GM12865 (cell line): ENCODE data around the gene TMEM208.

Experiments
- DNase-seq: peaks from one replicate; pipeline ENCODE4 v3.0.0; 2010; ENCODE audit warnings: low read depth
- H3K4me3 ChIP-seq: 2 replicates; pipeline ENCODE4 v1.5.1; 2011; ENCODE audit warnings: mild to moderate bottlenecking, low read depth, low read length, control low read depth
- TF ChIP-seq, protein P1 (sequence below): IDR thresholded peaks from 2 replicates; pipeline ENCODE4 v1.5.1; 2011; ENCODE audit warnings: low read length, control low read depth, low read depth, inconsistent platforms; ENCODE audit not compliant: insufficient read depth; ENCODE audit errors: missing control alignments

The TMEM208 gene

DNA sequence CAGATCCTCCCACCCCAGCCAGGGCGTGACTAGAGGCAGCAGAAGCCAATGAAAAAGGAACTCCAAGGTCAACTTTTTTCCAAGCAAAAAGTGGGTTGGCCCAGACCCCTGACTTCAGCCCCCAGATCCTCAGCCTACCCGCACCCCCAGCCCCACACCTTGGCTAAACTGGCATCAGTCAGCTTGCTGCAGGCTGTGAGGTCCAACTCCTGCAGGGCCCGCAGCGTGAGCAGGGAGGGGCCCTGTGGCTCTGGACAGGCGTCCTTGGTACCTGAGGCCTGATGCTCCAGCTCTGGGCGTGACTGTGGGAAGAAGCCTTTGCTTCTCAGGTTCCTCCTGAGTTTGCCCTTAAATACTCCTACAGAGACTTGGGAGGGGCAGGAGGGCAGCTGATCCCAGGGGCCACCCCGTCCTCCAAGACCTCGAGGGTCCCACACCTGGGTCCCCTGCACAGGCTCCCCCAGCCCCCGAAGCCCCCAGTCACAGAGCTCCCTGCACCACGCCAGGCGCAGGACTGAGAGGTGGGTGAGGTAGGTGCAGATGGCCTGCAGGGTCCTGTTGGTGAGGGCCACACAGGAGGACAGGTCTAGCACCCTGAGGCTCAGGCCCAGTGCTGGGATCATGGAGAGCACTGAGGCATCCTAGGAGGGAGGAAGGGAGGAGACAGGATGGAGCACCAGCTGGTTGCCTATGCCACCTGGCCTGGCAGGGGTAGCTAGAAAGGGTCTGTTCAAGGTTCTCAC, 18.6 kb upstream of the TMEM208 start:
- no peak for DNase-seq
- TF ChIP-seq, protein P1, sequence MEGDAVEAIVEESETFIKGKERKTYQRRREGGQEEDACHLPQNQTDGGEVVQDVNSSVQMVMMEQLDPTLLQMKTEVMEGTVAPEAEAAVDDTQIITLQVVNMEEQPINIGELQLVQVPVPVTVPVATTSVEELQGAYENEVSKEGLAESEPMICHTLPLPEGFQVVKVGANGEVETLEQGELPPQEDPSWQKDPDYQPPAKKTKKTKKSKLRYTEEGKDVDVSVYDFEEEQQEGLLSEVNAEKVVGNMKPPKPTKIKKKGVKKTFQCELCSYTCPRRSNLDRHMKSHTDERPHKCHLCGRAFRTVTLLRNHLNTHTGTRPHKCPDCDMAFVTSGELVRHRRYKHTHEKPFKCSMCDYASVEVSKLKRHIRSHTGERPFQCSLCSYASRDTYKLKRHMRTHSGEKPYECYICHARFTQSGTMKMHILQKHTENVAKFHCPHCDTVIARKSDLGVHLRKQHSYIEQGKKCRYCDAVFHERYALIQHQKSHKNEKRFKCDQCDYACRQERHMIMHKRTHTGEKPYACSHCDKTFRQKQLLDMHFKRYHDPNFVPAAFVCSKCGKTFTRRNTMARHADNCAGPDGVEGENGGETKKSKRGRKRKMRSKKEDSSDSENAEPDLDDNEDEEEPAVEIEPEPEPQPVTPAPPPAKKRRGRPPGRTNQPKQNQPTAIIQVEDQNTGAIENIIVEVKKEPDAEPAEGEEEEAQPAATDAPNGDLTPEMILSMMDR: no peak
- H3K4me3 ChIP-seq: no peak overlapping the region

DNA sequence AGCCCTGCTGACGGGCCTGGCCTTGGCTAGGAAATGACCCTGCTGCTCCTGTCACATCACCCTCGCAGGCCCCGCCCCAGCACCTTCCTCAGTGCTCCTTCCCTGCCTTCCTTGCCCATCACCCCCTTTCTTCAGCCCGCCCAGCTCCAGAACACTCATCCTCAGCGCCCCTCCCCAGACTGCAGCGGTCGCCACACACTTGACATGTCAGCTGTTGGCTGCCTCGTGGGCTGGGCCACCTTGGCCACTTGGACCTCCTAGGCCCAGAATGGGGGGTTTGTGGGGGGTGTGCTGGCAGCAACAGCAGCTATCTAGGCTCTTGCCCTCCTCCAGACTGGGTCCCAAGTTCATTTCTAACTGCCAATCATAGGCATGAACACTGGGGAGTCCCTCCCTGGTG, 17.4 kb upstream of the TMEM208 start:
- H3K4me3 ChIP-seq: no peak overlapping the region
- no peak for DNase-seq
- TF ChIP-seq, protein P1: no peak

DNA sequence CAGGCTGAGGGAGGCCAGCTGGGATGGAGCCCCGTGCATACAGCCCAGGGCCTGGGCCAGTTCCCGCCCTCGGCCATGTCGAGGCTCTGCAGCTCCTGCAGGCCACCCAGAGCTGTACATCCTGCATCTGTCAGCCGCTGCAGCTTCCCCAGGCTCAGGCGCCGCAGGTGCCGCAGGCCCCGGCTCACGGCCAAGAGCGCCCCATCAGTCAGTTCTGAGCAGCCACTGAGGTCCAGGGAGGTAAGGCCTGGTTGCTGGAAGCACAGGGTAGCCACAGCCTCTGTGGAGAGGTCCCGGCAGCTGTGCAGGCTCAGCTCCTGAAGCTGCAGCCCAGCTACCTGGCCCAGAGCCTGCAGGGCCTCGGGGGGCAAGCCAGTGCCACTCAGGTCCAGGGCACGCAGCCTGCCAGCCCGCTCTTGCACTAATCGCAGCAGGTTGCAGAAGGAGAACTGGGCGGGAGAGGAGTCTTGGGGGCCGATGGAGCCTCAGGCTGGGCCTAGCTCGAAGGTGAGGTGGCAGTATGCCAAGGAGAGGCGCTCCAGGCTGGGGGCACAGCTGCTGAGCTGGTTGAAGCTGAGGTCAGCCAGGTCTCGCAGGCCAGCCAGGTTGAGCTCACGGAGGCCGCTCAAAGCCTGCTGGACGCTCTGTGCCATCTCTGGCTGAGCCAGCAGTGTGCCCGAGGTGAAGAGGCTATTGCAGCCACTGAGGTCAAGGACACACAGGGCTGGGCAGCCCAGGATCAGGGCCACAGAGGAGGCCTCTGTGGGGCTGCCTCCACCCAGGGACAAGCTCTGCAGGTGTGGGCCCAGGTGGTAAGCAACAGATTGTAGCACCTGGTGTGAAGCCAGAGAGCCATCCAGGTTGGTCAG, 16.6 kb upstream of the TMEM208 start:
- no peak overlapping the region for H3K4me3 ChIP-seq
- no peak for DNase-seq
- TF ChIP-seq, protein P1: no peak

DNA sequence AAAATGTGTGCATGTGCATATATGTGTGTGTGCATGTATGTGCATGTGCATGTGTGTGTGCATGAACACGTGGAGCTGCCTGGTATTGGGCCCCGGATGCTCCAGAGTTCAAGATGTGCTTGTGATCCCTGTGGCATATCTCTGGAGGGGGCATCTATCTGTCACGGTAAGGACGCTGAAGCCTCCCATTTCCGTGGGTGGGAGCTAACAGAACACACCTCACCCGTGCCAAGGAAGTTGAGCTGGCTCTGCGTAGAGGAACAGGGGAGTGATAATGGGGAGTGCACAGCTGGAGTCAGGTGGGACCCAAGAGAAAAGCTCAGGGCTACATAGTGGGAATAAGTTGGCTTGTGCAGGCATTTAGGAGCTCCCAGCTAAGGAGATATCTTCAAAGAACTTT, 15.3 kb upstream of the TMEM208 start:
- DNase-seq: no peak
- TF ChIP-seq, protein P1: no peak
- no peak overlapping the region for H3K4me3 ChIP-seq

DNA sequence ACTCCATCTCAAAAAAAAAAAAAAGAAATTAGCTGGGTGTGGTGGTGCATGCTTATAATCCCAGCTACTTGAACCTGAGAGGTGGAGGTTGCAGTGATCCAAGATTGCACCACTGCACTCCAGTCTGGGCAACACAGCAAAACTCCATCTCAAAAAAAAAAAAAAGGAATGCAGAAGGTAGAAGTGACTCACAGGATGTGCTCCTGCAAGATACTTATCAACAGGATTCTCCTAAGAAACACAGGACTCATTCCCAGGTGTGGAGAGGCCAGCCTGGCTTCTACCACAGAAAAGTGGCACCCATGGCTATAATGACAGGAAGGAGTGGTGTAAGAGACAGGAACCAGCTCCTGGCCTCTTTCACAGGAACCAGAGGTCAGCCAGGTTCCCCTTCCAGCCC, 14.2 kb upstream of the TMEM208 start:
- TF ChIP-seq, protein P1: no peak
- DNase-seq: no peak
- H3K4me3 ChIP-seq: no peak overlapping the region

DNA sequence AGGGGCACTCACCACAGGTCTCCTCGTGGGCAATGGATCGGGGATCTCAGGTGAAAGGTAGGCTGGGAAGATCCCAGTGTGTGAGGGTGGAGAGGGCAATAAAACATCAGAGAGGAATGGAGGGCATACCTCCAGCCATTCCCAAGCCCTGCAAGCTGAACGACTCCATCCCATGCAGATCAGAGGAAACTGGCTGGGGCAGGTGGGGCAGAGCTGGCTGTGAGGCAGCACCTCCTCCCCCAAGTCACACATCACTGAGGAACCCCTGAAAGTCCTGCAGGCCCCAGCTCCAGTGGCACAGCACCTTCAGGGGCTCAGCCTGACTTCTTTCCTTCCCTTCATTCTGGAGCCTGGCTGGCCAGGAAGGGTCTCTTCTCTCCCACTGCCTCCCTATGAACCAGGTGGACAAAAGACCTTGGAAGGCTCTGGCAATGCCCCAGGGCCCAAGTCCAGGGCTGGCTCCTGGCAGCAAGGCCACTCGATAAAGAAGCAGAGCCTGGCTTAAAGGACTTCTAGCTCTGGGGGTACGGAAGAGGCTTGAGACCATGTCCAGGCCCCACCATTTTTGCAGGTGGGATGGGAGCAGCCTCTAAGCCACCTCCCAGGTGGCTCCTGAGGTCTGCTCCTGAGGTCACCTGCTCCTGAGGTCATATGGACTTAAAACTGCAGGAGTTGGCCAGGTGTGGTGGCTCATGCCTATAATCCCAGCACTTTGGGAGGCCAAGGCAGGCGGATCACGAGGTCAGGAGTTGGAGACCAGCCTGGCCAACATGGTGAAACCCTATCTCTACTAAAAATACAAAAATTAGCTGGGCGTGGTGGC, 13.5 kb upstream of the TMEM208 start:
- H3K4me3 ChIP-seq: no peak overlapping the region
- no peak for DNase-seq
- TF ChIP-seq, protein P1: no peak
